ENCODE results near the gene C1orf94.
"Not testable (repeated sequence)": the region's sequence is repeated elsewhere in the genome, so short reads cannot be mapped to it uniquely, and the experiment has no call there.

Gene C1orf94

DNA sequence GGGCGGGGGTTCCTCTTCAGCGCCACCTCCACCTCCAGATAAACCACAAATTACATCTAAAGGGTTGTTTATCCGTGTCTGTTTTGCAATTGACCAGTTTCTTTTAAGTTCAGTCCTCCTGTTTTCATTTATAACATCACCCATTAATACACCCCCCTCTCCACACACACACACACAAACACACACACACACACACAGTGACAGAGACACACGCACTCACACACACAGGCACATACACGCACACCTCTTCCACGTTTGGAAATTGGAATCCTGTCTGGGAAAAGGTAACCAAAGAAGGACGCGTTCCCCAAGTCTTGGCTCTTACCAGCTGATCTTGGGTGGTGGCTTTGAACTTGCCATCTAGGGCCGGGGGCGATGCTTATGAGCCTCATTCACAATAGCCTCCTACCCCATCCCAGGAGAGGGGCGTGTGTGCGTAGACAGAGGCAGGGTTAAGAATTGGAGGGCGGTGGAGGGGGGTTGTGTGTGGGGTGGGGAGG lies 11.2 kb upstream of the C1orf94 start:
- no peak overlapping the region for H3K4me3 ChIP-seq (replicated peaks; ENCODE audit: low read depth, low read length)
- no peak for DNase-seq (ENCODE audit: low read depth)
- no peak for TF ChIP-seq CTCF (IDR thresholded peaks at IDR 0.05; ENCODE audit: low read length, missing control alignments)

GRCh38 chr1:34166191-34166624 lies 10.5 kb upstream of the C1orf94 start:
- no peak overlapping the region for H3K4me3 ChIP-seq (replicated peaks; ENCODE audit: low read depth, low read length)
- DNase-seq (ENCODE audit: low read depth), result no peak
- TF ChIP-seq CTCF (IDR thresholded peaks at IDR 0.05; ENCODE audit: low read length, missing control alignments), result no peak

DNA sequence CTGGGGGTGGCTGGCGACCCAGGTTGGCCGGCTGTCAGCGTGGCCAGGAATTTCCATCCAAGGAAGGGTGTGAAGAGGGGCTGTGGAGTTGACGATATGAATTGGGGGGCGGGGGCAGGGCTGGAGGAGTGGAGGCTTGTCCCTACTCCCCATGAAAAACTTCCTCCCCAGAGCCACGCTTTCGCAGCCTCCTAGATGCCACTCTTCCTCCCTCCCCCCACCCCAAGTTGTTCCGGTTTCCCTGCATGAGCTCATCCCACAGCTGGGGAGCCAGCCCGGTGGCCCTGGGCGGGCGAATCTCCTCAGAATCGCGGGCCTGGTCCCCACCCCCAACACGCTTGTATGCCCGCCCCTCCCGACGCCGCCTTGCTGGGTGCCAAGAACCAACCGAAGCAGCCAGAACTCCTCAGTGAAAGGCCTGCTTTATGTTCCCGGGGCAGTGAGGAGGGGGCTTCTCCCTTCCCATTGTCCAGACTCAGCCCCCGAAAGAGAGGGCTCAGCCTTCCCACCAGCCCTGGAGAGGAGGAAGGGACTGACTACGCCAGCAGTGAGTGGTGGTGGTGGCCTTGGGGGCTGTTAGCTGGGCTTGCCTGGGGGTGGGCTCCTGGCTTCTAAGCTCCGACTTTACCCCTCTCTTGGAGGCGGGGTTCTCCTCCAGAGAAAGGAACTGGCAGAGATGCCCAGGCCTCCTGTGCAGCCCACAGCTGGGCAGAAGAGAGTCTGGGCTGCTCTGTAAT lies 9.9 kb upstream of the C1orf94 start:
- no peak for TF ChIP-seq CTCF (IDR thresholded peaks at IDR 0.05; ENCODE audit: low read length, missing control alignments)
- DNase-seq (ENCODE audit: low read depth), result no peak
- H3K4me3 ChIP-seq (replicated peaks; ENCODE audit: low read depth, low read length), result no peak overlapping the region

- no peak for DNase-seq (ENCODE audit: low read depth)
- no peak overlapping the region for H3K4me3 ChIP-seq (replicated peaks; ENCODE audit: low read depth, low read length)
- TF ChIP-seq CTCF (IDR thresholded peaks at IDR 0.05; ENCODE audit: low read length, missing control alignments), result no peak
Measured at GRCh38 chr1:34167389-34167788, 9.3 kb upstream of the C1orf94 start.

GRCh38 chr1:34175744-34176143 lies 963 bp upstream of the C1orf94 start:
- DNase-seq (ENCODE audit: low read depth), result no peak
- no peak for TF ChIP-seq CTCF (IDR thresholded peaks at IDR 0.05; ENCODE audit: low read length, missing control alignments)
- no peak overlapping the region for H3K4me3 ChIP-seq (replicated peaks; ENCODE audit: low read depth, low read length)

GRCh38 chr1:34178072-34178471 lies 1.4 kb downstream of the C1orf94 start:
- no peak overlapping the region for H3K4me3 ChIP-seq (replicated peaks; ENCODE audit: low read depth, low read length)
- no peak for DNase-seq (ENCODE audit: low read depth)
- TF ChIP-seq CTCF (IDR thresholded peaks at IDR 0.05; ENCODE audit: low read length, missing control alignments), result no peak

DNA sequence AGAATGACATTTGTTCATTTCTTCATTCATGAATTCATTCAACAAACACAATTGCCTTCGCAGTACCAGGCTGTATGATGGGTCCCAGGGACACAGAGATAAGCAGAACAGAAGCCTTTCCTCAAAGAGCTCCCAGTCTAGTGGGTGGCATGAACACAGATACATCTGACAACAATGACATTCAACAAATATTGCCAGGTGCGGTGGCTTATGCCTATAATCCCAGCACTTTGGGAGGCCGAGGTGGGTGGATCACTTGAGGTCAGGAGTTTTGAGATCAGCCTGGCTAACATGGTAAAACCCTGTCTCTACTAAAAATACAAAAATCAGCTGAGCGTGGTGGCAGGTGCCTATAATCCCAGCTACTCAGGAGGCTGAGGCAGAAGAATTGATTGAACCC lies 6.7 kb downstream of the C1orf94 start:
- H3K4me3 ChIP-seq (replicated peaks; ENCODE audit: low read depth, low read length); DNase-seq (ENCODE audit: low read depth): not testable (repeated sequence)

All from fibroblast of pulmonary artery (primary cell).